DMS114 treated with DMSO at 0.1 percent for 48 hours (cell line): ENCODE results near the gene DOCK2.

Source experiments
- DNase-seq: peaks from one replicate; lab custom pipeline; 2025; ENCODE audit not compliant: unreplicated experiment; lab: John Stamatoyannopoulos, UW

Gene DOCK2

DNA sequence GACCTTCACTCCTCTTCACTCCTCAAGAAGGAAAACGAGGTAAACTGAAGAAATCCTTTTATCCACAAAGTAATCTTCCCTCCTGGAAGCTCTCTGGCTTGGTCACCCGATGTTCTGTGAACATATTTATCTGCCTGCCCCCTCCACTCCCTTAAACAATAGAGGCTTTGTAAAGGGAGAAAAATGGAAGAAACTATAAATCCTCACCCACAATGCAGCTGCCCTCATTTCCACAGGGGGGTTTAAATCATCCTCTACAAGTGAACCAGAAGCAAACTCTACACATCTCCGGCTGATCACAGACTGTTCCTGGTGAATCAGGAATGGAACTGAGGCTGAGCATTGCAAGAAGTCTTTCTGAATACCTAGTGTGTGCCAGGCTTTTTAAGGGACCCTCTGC is 336.0 kb downstream of the DOCK2 start:
- DNase-seq, result no peak

DNA sequence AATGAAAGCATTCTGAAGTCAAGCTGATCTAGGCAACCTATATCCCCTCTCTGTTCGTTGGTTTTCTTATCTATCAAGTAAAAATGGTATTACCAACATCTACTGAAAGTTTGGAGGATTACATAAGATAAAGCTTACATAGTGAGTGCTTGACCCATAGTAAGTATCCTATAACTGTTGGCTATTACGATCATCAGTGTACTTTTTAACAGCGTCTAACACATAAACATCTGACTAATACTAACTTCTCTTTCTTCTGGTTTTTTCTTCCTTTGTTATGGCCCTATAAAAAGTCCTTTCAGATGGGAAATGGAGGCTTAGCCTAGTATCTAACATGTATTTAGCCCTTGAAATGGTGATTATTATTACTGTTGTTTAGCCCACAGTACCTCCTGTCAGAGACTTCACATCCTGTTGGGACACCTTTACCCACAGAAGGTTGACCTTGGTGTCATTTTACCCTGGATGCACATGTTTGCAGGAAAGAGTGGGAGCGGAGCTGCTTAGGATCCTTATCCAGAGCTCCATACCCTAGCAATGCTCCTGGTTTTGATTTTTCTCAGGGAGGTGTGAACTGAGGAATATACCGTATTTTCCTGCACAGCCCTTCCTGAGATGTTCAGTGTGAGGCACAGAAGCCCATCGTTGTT is 337.2 kb downstream of the DOCK2 start:
- DNase-seq, result no peak

DNA sequence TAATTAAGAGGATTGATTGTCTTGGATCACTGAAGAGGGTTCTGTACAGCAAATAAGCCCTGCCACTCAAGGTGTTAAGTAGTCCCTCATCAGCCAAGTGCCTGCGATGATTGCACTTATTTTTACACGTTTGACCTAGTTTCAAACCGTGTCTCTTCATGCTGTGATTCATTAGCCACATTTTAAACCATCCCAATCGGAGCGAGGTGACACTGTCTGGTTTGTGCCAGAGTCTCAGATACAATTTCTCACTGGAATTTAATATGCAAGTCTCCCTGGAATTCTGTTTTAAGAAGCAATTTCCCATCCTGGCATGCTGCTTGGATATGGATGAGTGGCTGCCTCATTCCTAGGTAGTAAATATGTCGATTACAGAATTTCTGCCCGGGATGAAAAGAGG is 341.6 kb downstream of the DOCK2 start:
- DNase-seq, result no peak

DNA sequence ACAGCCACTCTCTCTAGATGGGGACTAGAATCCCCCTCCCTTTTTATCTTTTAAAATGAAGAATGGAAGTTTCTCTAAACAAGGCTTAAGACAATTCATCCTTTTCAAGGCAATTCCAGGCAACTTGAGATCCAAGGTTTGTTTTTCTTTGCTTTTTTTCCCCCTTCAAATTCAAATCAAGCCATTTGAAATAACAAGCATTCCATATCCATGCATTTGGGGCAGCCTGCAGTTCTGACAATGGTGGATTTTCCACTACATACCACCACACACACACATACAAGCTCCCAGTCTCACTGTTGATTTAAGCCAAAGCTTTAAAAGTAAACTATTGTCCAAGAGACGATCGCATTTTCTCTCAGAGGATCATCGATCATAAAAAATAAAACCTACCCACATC is 342.8 kb downstream of the DOCK2 start:
- no peak for DNase-seq

DNA sequence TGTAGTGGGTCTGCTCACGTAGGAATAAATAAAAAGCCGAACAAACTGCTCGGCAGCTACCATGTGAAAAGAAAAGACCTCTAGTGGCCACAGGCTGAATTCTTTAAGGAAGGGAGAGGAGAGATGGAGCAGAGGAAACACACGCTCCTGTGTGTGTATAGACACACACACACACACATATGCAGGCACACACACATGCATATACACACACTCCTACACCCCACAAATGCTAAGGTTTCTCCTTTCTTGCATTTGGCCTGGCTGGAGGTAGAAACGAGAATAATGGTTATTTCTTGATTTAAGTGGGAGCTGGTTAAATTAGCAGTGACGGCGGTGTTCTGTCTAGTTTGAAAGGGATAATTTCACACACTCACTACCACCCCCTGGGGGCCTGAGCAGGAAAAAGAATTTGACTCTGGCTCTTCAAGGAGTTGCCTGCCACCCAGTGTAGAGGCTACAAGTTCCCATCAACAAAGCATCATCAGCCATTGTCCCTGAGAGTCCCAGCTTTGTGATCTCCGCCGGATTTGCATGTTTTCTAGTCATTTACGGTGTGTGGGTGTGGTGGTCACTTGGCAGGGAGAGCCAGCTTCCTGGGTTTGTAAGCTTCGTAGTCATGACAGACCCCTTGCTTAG is 343.5 kb downstream of the DOCK2 start, which contains the start of gene INSYN2B:
Gene INSYN2B, minus strand, starts transcription at position 78 of the 636 bp plus-strand sequence. CDS start 96,597 bp downstream, outside the sequence.
- DNase-seq, result peak; percentile 83

DNA sequence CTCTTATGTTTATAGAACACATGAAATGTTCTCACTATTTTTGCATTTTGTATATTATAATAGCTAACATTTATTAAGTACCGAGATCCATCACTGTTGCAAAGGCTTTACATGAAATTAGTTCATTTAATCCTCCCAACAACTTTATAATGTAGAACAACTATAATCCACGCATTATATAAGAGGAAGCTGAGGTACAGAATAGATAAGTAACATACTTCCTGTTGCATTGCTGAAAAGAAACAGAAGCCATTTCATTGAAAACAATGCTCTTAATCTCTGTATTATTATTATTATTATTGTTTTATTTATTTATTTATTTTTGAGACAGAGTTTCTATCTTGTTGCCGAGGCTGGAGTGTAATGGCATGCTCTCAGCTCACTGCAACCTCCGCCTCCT is 351.1 kb downstream of the DOCK2 start:
- DNase-seq, result no peak

DNA sequence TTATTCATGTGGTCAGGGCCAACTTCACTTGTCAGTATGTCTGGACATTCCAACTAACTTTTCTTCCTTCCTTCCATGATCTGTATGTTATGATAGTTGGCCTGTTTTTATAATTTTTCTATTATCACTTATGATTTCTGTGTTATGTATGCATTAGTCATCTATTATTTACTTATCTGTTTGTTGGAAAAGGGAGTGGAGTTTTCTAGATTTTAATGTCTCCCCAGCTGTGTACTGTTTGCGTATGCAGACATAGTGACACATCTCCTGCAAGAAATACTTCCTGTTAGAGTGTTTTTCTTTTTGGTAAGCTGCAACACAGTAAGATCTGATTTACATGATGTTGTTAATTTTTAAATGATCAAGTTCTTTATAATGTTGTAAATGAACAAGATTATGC is 351.9 kb downstream of the DOCK2 start:
- no peak for DNase-seq

DNA sequence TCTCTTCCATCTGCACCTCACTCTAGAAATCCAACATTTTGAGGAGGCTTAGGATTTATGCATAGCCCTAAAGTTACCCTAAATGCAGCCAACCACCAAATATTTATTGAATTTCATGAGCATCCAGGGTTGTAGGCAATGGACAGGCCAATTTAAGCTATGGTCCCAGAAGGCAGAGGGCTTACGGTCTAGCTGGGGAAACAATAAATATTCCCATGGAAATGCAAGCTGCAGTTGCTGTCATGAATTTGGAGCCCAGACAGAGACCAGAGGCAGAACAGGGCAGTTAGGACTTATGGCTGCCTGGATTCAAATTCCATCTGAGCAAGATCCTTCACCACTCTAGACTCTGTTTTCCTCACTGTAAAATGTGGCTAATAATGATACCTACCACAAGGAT is 352.3 kb downstream of the DOCK2 start:
- DNase-seq, result no peak

DNA sequence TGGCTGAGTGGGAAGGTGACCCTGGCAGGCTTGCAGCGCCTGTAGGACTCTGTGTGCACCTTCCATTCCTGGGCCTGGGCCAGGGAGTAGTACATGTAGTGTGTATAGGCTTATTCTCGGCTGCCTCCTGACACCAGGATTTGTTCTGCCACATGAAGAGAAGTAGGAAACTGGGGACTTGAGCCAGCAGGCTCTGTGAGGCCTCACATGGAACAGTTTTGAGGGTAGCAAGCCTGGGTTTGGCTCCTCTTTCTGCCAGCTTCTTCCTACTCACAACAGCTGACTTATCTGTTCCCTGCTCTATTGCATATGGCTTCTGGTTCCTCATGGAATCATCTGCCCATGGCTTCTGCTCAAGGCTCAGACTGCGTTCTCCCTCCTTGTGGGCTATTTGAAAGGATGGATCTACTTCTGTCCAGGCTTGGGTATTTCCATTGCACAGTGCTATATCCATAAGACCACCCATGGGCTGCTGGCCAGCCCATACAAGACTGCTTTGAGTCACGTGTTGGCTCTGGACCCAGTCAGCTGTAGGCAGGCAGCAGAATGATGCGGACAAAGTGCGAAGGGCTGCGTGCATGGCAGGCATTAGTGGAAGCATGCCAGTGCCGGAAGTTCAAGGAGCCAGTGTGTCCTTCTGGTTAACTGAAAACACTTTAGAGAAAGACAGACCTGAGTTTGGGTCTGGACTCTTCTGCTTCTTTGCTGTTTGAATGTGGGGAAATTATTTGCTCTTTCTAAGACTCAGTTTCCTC is 354.2 kb downstream of the DOCK2 start:
- DNase-seq, result no peak

DNA sequence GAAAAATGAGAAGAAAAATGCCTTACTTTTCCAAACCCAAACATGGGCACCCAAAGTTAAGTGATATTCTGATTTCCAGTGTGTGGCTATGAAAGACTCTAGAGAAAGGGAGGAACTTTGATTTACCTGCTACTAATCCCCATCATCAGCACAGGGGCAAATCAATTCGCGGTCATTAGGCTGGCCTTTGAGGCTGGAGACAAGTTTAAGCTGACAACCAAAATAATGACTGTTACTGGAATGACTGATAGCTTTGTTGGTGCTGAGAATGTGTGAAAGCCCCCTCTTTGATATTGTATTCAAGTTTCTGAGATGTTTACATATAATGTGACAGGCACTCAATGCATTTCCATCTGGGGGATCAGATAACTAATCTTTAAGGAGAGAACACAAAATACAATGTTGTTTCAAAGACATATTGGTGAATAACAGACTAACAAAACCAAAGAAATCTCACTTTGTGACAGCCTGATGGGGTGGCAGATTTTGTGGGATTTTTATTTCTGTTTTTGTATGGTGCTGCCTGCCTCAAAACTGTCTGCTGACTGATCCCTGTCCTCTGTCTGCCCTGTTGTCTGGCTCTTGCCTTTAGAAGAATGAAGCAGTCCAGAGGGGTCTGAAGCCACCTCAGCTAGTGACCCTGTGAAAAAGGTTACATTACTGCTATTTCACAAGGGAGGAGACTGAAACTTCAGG is 355.9 kb downstream of the DOCK2 start:
- DNase-seq, result no peak

DNA sequence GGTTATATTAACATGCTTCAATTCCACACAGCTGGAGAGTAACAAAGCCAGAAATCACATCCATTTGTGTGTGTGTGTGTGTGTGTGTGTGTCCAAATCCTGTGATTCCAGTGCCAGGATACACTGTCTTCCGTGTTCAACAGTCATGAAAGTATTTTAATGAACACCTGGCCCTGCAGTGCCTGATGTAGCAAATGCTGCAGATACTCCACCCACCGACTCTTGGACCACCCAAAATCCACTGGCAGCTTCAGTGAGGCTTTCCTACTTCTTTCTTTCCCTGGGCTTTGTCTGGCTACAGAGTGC is 356.4 kb downstream of the DOCK2 start:
- DNase-seq, result no peak

DNA sequence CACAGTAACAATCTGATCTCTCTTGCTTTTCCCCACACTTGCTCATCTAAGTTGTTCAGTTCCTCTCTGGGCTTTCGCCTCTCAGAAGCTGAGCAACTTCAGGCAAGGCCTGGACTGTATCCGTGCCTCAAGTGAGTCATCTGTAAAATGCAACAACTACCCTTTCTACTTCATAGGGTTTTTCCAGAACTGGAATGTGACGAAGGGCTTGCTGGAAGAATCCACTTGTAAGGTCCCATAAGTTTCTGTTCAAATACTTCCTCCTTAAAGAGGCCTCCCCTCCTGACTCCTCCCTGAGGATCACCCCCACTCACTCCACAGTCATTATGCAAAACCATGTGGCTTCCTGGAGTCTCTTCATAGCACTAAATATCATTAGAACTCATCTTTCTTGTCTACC is 360.7 kb downstream of the DOCK2 start:
- DNase-seq, result no peak

DNA sequence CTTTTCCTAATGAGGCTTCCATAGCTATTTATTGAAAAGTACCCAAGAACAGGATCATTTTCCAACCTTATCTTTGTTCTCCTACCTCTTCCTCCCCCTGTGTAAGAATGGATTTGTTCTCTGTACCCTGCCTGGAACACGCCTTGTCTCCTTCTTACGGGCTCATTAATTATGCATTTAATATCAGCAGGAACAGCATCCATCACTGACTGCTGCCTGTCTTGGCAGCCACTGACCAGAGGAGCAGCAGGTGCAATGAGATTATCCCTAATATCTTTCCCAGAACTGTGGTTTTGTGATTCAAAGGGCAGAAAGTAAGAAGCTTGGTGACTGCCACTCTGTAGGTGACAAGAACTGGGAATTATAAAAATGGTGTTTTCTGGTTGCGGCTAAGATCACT is 362.5 kb downstream of the DOCK2 start:
- DNase-seq, result no peak

DNA sequence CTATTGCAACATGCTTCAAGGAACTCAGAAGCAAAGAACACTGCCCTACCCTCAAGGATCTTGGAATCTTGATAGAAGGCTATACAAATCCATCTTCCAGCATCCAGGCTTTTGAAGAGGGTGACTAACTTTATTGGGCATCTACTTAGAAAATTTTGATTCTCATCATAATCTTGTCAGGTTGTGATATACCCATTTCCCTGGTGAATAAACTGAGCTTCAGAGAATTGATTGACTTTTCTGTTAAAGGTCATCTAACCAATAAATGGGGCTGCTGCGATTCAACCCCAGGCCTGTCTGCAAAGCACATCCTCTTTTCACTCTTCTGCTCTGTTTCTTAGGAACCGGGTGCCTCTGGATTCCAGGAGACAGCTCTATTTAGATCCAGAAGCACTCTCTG is 363.1 kb downstream of the DOCK2 start:
- DNase-seq, result no peak

DNA sequence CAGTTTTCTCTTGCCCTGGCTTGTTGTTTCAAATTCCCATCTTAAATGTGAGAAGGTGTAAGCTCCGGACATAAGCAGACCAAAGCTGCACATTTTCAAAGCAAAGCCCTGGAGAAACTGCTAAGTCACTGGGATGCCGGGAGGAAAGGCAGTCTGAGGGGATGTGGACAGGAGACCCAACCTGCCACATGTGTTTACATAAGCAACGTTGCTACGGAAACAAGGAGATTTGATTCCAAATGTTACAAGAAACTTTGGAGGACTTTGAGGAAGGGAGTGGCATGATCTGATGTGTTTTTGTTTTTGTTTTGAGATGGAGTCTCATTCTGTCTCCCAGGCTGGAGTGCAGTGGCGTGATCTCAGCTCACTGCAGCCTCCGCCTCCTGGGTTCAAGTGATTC is 368.9 kb downstream of the DOCK2 start:
- DNase-seq, result no peak

DNA sequence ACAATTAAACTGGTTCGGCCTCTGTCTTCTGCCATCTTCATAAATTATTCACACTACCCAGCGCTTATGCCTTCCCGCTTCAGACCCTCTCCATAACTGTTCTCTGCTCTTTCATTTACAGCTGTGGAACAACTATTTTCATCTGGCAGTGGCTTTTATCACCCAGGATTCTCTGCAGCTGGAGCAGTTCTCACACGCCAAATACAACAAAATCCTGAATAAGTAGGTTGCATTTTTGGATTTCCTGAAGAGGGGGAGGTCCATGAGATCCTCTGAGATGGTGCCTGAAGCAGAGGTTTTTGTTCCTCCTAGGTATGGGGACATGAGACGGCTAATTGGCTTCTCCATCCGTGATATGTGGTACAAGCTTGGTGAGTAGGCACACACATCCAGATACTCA is 371.3 kb downstream of the DOCK2 start:
- no peak for DNase-seq

DNA sequence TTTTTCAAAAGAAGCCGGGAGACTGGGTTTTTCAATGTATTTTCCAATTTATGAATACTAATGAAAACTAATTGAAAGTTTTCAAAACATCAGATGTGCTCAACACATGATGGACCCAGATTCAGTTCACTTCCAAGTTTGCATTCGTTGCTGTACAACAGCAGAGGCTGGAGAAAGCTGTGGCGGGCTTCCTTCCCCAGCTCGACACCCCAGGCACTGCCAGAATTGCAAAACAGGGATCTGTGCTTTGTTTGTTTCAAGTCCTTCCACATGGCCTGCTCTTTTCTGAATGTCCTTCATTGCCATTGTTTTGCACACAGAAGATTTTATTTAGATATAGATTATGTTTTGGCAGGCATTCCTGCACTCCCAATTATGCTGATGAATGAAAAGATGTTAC is 373.5 kb downstream of the DOCK2 start:
- DNase-seq, result no peak

DNA sequence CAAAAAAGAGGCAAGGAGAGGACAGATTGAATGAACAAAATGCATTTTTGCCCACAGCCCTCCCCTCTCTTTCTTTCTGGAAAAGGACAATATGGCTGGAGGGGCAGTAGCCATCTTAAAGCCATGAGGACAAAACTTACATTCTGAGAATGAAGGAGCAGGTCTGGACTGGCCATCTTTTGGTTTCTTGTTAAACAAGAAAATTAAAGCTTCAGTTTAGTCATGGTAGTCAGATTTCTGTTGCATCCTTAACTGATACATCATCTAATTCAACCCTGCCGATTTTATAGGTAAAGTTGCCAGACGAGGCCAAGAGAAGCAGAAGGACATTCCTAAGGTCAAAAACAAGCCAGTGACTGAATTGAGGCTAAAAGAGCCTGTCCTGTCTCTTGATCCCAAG is 374.7 kb downstream of the DOCK2 start:
- no peak for DNase-seq

DNA sequence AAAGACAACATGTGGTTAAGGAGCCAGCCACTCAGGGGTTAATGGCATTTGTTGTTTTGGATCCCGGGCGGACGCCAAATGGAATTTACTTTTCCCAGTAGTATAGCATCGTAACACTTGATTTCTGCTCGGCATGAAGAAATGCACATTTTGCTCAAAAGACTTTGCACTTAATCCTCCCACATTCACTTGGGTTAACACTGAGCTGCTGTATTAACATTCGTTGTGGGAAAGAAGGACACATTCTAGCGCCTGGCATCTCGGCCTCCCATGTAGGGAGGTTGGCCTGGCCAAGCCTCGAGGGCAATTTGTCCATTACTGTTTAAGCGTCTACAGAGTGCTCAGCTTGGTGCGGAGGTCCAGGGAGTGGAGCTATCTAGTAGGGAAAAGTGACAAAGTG is 375.5 kb downstream of the DOCK2 start:
- no peak for DNase-seq

DNA sequence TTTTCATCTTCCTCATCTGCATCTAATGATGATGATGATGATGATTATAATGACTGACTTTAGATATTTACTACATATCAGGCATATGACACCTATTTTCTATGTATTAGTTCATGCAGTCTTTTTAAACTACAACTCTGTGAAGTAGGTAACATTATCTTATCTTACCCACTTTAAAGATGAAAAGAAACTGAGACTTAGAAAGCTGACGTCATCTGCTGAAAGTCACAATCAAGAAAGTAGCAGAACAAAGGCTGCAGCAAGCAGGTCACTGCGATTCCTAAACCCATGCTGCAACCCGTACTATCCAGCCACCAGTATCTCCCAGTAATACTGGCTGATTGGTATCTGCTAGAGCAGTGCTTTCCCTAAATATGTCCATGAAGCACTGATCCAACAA is 383.3 kb downstream of the DOCK2 start:
- DNase-seq, result no peak

DNA sequence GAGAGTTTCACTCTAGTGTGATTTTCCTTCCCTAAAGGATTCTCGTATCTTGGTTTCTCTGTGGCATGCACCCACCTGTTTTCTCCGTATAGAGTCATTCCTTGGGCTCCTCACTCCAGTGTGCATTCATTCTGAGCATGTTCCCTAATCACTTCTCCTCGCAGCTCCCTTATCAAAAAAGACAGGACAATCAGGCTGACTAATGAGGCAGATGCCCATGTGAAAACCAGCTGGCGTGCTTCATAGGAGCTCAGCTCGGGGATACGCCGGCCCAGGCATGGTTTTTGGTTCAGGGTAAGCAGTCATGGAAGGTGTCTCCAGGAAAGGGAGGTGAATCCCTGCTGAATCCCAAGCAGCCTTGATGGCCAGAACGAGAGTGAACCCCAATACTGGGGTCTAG is 384.4 kb downstream of the DOCK2 start:
- DNase-seq, result no peak

DNA sequence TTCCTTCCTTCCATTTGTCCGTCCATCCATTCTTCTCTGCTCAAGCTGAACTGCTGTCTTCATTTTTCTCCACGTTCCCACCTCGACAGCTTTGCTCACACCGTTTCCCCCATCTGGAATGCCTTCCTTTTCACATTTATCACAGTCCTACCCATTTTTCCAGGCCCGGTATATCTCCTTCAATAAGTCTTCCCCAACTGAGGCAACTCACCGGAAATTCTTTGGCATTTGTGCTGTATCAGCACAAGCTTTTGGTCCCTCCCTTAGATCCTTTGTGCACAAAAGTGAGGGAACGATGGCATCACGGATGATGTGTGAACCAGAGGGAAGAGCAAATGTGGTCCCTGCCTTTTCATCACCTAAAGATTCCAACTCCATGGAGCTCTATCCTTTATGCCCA is 388.8 kb downstream of the DOCK2 start:
- no peak for DNase-seq
